Measurements from ENCODE around the gene TNFRSF1B. TPM values are rescaled to one million over a fixed set of nuclear protein-coding genes. Genes with fewer than 3 reads are reported as not detected.

TNFRSF1B gene
- total and polyA plus RNA-seq, 9 of the 15 experiments (the other 6 are each of a cell fraction or from before 2014, with no cell fraction given): 8.8 to 91.3 (median 36.0) TPM

- no peak for TF ChIP-seq CHD7 (IDR thresholded peaks at IDR 0.05; ENCODE audit: low read depth, low read length)
- TF ChIP-seq XRCC4 (IDR thresholded peaks at IDR 0.05; ENCODE audit: extremely low read depth, insufficient read depth, insufficient read length): no peak
- TF ChIP-seq TAF9B (IDR thresholded peaks at IDR 0.05; ENCODE audit: partially characterized antibody): no peak
- TF ChIP-seq ARID3A (IDR thresholded peaks at IDR 0.05; ENCODE audit: borderline replicate concordance, low read depth, low read length): no peak
- no peak for TF ChIP-seq ZKSCAN3 (CRISPR knock-in tag; IDR thresholded peaks at IDR 0.05)
- no peak for TF ChIP-seq RBM15 (IDR thresholded peaks at IDR 0.05; ENCODE audit: insufficient read depth, low read length)
- TF ChIP-seq SAP30 (IDR thresholded peaks at IDR 0.05; ENCODE audit: borderline replicate concordance, insufficient read depth, low read depth, low read length, poor library complexity, severe bottlenecking): no peak
- no peak for TF ChIP-seq ZBTB5 (IDR thresholded peaks at IDR 0.05)
Measured at GRCh38 chr1:12229835-12230548, 63.2 kb downstream of the TNFRSF1B start, which contains the start of gene VPS13D (continued).
